AG10803 (cell line): ENCODE measurements around the gene FAT1.

Source experiments
- DNase-seq: peaks from one replicate; pipeline ENCODE4 v3.0.0; 2010; ENCODE audit warnings: low read depth
- H3K4me3 ChIP-seq: 2 replicates; pipeline ENCODE4 v1.5.1; 2011; ENCODE audit warnings: mild to moderate bottlenecking, low read length, control low read depth
- TF ChIP-seq, protein P1 (sequence below): conservative IDR thresholded peaks from 2 replicates; pipeline ENCODE4 v1.5.1; 2011; ENCODE audit warnings: mild to moderate bottlenecking, low read length, control low read depth, inconsistent platforms

The FAT1 gene

GRCh38 chr4:186699298-186699697, 24.4 kb downstream of the FAT1 start:
- TF ChIP-seq, protein P1, sequence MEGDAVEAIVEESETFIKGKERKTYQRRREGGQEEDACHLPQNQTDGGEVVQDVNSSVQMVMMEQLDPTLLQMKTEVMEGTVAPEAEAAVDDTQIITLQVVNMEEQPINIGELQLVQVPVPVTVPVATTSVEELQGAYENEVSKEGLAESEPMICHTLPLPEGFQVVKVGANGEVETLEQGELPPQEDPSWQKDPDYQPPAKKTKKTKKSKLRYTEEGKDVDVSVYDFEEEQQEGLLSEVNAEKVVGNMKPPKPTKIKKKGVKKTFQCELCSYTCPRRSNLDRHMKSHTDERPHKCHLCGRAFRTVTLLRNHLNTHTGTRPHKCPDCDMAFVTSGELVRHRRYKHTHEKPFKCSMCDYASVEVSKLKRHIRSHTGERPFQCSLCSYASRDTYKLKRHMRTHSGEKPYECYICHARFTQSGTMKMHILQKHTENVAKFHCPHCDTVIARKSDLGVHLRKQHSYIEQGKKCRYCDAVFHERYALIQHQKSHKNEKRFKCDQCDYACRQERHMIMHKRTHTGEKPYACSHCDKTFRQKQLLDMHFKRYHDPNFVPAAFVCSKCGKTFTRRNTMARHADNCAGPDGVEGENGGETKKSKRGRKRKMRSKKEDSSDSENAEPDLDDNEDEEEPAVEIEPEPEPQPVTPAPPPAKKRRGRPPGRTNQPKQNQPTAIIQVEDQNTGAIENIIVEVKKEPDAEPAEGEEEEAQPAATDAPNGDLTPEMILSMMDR: no peak
- peak; percentile 27 for DNase-seq
- no peak overlapping the region for H3K4me3 ChIP-seq

GRCh38 chr4:186698525-186698924, 25.1 kb downstream of the FAT1 start:
- TF ChIP-seq, protein P1: no peak
- DNase-seq: no peak
- no peak overlapping the region for H3K4me3 ChIP-seq

- TF ChIP-seq, protein P1: no peak
- no peak overlapping the region for H3K4me3 ChIP-seq
- DNase-seq: no peak
Measured at GRCh38 chr4:186698028-186698427, 25.6 kb downstream of the FAT1 start.

DNA sequence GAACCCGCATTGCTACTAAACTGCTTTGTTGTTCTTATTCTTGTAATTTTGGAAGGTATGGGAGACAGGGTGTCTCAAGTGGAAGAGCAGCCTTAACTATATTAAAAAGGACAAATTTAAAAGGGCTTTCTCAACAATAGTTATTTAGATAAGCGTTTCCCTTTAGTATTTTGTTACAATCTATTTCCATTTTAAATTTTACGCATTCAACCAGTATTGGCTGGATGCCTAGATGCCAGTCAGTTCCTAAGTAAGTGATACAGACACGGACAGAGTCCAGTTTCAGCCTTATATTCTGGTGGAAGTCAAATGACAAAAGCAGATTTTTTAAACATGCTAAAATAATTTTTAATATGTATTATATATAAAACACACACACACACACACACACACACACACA, 28.3 kb downstream of the FAT1 start:
- TF ChIP-seq, protein P1: no peak
- no peak overlapping the region for H3K4me3 ChIP-seq
- DNase-seq: no peak

GRCh38 chr4:186693894-186694293, 29.8 kb downstream of the FAT1 start:
- no peak overlapping the region for H3K4me3 ChIP-seq
- DNase-seq: no peak
- TF ChIP-seq, protein P1: no peak

GRCh38 chr4:186693159-186693815, 30.4 kb downstream of the FAT1 start:
- DNase-seq: peak; percentile 94
- no peak overlapping the region for H3K4me3 ChIP-seq
- TF ChIP-seq, protein P1: no peak

- TF ChIP-seq, protein P1: no peak
- H3K4me3 ChIP-seq: no peak overlapping the region
- DNase-seq: no peak
Measured at GRCh38 chr4:186691396-186691795, 32.3 kb downstream of the FAT1 start.
